K562 (cell line): Measurements from ENCODE around the gene RBM25. TPM values are rescaled to one million over a fixed set of nuclear protein-coding genes. Genes with fewer than 3 reads are reported as not detected.

Experiments used
- ATAC-seq: fragments of 200-7000 bp; cut with Tn5 transposase; 3 replicates; pipeline ENCODE4 v1.9.1; 2020; ENCODE audit warnings: moderate library complexity
- BruUV-seq: library from RNA; stranded (reverse); fragments of 400-500 nt; replicated peaks from 2 replicates; lab custom pipeline; 2021; lab: Mats Ljungman, UMichigan
- CTCF ChIA-PET: fragments of 300-600 bp; formaldehyde crosslinking; extraction: SDS; loops from one replicate; lab custom pipeline; 2021; ENCODE audit warnings: low intra/inter-chr PET ratio; lab: Yijun Ruan, JAX
- POLR2A ChIA-PET: fragments of 300-600, 350-650 bp; sonication (Branson Sonifier 250); formaldehyde crosslinking; extraction: SDS; loops from one replicate; lab custom pipeline; 2021; ENCODE audit warnings: antibody characterized with exemption, inconsistent platforms; lab: Yijun Ruan, JAX
- DNase-seq, 4 experiments: peaks; one replicate each; pipeline versions ENCODE4 v3.0.0 to v3.0.0-alpha.2; 2011 to 2018; ENCODE audit warnings: low spot score in 3 of 4, mixed read lengths in 3 of 4; ENCODE audit errors: extremely low read depth in 1 of 4
- FAIRE-seq: peaks from 2 replicates; lab custom pipeline; 2011; peaks lifted over from hg19 to GRCh38; lab: Jason Lieb, UNC
- H2AFZ ChIP-seq: 2 replicates; pipeline ENCODE4 v1.6.0; 2011; ENCODE audit warnings: low read depth, low read length, control low read depth, inconsistent platforms
- H3K27ac ChIP-seq: fragments of 200-600 bp; 3 replicates; pipeline ENCODE4 v1.8.0; 2011; ENCODE audit warnings: low read depth, mild to moderate bottlenecking, control low read depth, inconsistent platforms, low read length, moderate library complexity, mixed read lengths; ENCODE audit errors: extremely low read depth
- H3K27me3 ChIP-seq, 2 experiments: fragments of 300-600 bp in 1 of 2; 2 replicates in 1 of 2; 3 replicates in 1 of 2; pipeline versions ENCODE4 v1.6.0 to v1.8.0; 2011; ENCODE audit warnings: inconsistent platforms in 2 of 2, low read length in 2 of 2, mild to moderate bottlenecking in 1 of 2, mixed read lengths in 1 of 2, moderate library complexity in 1 of 2; ENCODE audit not compliant: control insufficient read depth in 2 of 2, insufficient read depth in 2 of 2
- H3K36me3 ChIP-seq: fragments of 300-600 bp; 3 replicates; pipeline ENCODE4 v1.8.0; 2011; ENCODE audit warnings: mild to moderate bottlenecking, low read length, inconsistent platforms; ENCODE audit not compliant: control insufficient read depth, insufficient read depth
- H3K4me1 ChIP-seq, 2 experiments: fragments of 200-600 bp in 1 of 2; replicated peaks in 1 of 2; 2 replicates in 1 of 2; 3 replicates in 1 of 2; pipeline versions ENCODE4 v1.5.1 to v1.8.0; 2011; ENCODE audit warnings: inconsistent platforms in 2 of 2, low read length in 2 of 2, mild to moderate bottlenecking in 1 of 2, mixed read lengths in 1 of 2, moderate library complexity in 1 of 2; ENCODE audit not compliant: control insufficient read depth in 2 of 2, insufficient read depth in 2 of 2
- H3K4me2 ChIP-seq: 2 replicates; pipeline ENCODE4 v1.6.1; 2011; ENCODE audit warnings: low read length, control low read depth, inconsistent platforms, mixed read lengths; ENCODE audit not compliant: insufficient read depth
- H3K4me3 ChIP-seq: fragments of 200-600 bp; sonication (generic), shearing (Covaris generic); 2 replicates; pipeline ENCODE4 v1.5.1; 2016; ENCODE audit warnings: control low read depth, inconsistent platforms
- H3K79me2 ChIP-seq: fragments of 200-600 bp; 3 replicates; pipeline ENCODE4 v1.8.0; 2011; ENCODE audit warnings: low read length, inconsistent platforms; ENCODE audit not compliant: control insufficient read depth, insufficient read depth
- H3K9ac ChIP-seq, 2 experiments: 2 replicates each; pipeline versions ENCODE4 v1.6.0 to v1.6.1; 2011; ENCODE audit warnings: low read depth in 2 of 2, low read length in 2 of 2, control low read depth in 1 of 2, inconsistent platforms in 1 of 2, mild to moderate bottlenecking in 1 of 2, mixed read lengths in 1 of 2; ENCODE audit not compliant: insufficient read depth in 1 of 2
- H3K9me1 ChIP-seq: one replicate; pipeline ENCODE4 v1.6.0; 2011; ENCODE audit warnings: inconsistent platforms, mild to moderate bottlenecking, low read length, moderate library complexity; ENCODE audit not compliant: control insufficient read depth, insufficient read depth
- H3K9me3 ChIP-seq: replicated peaks from 2 replicates; pipeline ENCODE4 v1.5.1; 2011; ENCODE audit warnings: low read depth, low read length, inconsistent platforms; ENCODE audit not compliant: control insufficient read depth, insufficient read depth
- H4K20me1 ChIP-seq: replicated peaks from 2 replicates; pipeline ENCODE4 v1.6.1; 2011; ENCODE audit warnings: low read length, inconsistent platforms, mixed read lengths; ENCODE audit not compliant: control insufficient read depth, insufficient read depth
- ADNP ChIP-seq: fragments of 200-800 bp; sonication (Bioruptor generic); IDR thresholded peaks from 2 replicates; pipeline ENCODE4 v1.6.1; 2016; ENCODE audit warnings: missing genetic modification characterization, missing compliant biosample characterization
- CBX5 ChIP-seq: IDR thresholded peaks from 2 replicates; pipeline ENCODE4 v1.6.1; 2014; ENCODE audit warnings: low read depth, borderline replicate concordance
- CREM ChIP-seq: IDR thresholded peaks from 2 replicates; pipeline ENCODE4 v1.6.1; 2014; ENCODE audit warnings: antibody characterized with exemption, low read depth
- ETV1 ChIP-seq: fragments of 450-650 bp; conservative IDR thresholded peaks from 2 replicates; pipeline ENCODE4 v1.6.1; 2016; ENCODE audit warnings: missing genetic modification characterization, control low read depth, low read depth, missing compliant biosample characterization
- HDAC1 ChIP-seq, 2 experiments: fragments of 450-650 bp; IDR thresholded peaks; 2 replicates each; pipeline ENCODE4 v1.6.1; 2016 to 2017; ENCODE audit warnings: inconsistent platforms in 1 of 2, mild to moderate bottlenecking in 1 of 2, moderate library complexity in 1 of 2
- NBN ChIP-seq: fragments of 450-650 bp; IDR thresholded peaks from 2 replicates; pipeline ENCODE4 v1.6.1; 2016; ENCODE audit warnings: low read depth, mild to moderate bottlenecking
- NR4A1 ChIP-seq, 2 experiments: fragments of 250-450 bp in 1 of 2; fragments of 450-650 bp in 1 of 2; sonication (Bioruptor Pico) in 1 of 2; IDR thresholded peaks; 2 replicates each; pipeline versions ENCODE4 v1.4.0 to v1.6.1; 2016 to 2020; ENCODE audit warnings: mild to moderate bottlenecking in 2 of 2, missing compliant biosample characterization in 1 of 2, missing genetic modification characterization in 1 of 2, moderate library complexity in 1 of 2
- PHB ChIP-seq: fragments of 250-450 bp; sonication (Bioruptor Pico); IDR thresholded peaks from 2 replicates; pipeline ENCODE4 v1.5.0; 2021
- RBBP5 ChIP-seq: fragments of 200-600 bp; sonication (generic); IDR thresholded peaks from 2 replicates; pipeline ENCODE4 v1.6.1; 2012; ENCODE audit warnings: borderline replicate concordance, mild to moderate bottlenecking, low read length, control low read depth, inconsistent platforms; ENCODE audit not compliant: insufficient read depth, poor library complexity, severe bottlenecking
- RFX1 ChIP-seq: fragments of 450-650 bp; IDR thresholded peaks from 2 replicates; pipeline ENCODE4 v1.6.1; 2016; ENCODE audit warnings: mild to moderate bottlenecking, moderate library complexity
- RHOXF2B ChIP-seq: fragments of 250-450 bp; sonication (Bioruptor Pico); conservative IDR thresholded peaks from 2 replicates; pipeline ENCODE4 v1.5.1; 2021
- SAFB ChIP-seq: fragments of 200-400 bp; formaldehyde crosslinking; IDR thresholded peaks from 2 replicates; pipeline ENCODE4 v1.6.1; 2017; ENCODE audit warnings: low read depth, low read length, borderline replicate concordance
- SMC3 ChIP-seq: conservative IDR thresholded peaks from 2 replicates; pipeline ENCODE4 v1.6.1; 2011; ENCODE audit warnings: low read depth, low read length, improper control_type of control experiment; ENCODE audit not compliant: insufficient read depth
- SOX6 ChIP-seq: fragments of 450-650 bp; IDR thresholded peaks from 2 replicates; pipeline ENCODE4 v1.6.1; 2014; ENCODE audit warnings: mild to moderate bottlenecking
- ZNF431 ChIP-seq: sonication (generic); formaldehyde crosslinking; IDR thresholded peaks from 2 replicates; pipeline ENCODE4 v1.8.0; 2022; ENCODE audit warnings: mild to moderate bottlenecking, missing genetic modification reagents
- ZSCAN32 ChIP-seq: fragments of 450-650 bp; formaldehyde crosslinking; IDR thresholded peaks from 2 replicates; pipeline ENCODE4 v1.4.0; 2020; ENCODE audit warnings: mild to moderate bottlenecking, moderate library complexity
- WGBS: fragments of 100-300 bp; shearing (Covaris generic); methylation state at CpG from one replicate; pipeline ENCODE4 v1.1.6; 2016; ENCODE audit warnings: low coverage, mixed read lengths; ENCODE audit not compliant: insufficient coverage; ENCODE audit errors: missing lambda C conversion rate; 5-methylcytosine and 5-hydroxymethylcytosine counted together
- in situ Hi-C: fragments of 300-500 bp; cut with MboI; formaldehyde crosslinking; loops from 4 replicates; pipeline ENCODE4 v1.15.0; 2018; ENCODE audit warnings: inconsistent platforms, mixed read lengths
- intact Hi-C: fragments of 100-400 bp; cut with micrococcal nuclease; formaldehyde crosslinking; loops from 2 replicates; pipeline ENCODE4 v1.14.2; 2022
- polyA plus RNA-seq, 8 experiments: library from polyadenylated mRNA; depleted of rRNA in 4 of 8; stranded (reverse) in 5 of 8; unstranded in 3 of 8; fragments of >200 nt; fragmentation: Nextera tagmentation in 2 of 8; fragmentation: Illumina TruSeq in 1 of 8; extraction: Ambion mirVana in 2 of 8; extraction: Trizol in 1 of 8; gene quantifications; 2 replicates each; pipeline versions ENCODE4 v1.2.1 to v1.2.3, GENCODE V29; 2011 to 2014; ENCODE audit warnings: inconsistent platforms in 1 of 8, missing spikeins in 1 of 8
- total RNA-seq, 7 experiments: library from RNA; depleted of rRNA in 6 of 7; stranded (reverse); fragments of >200 nt in 6 of 7; fragmentation: Illumina TruSeq in 2 of 7; extraction: Trizol in 2 of 7; gene quantifications; 2 replicates each; pipeline versions ENCODE4 v1.2.1 to v1.2.3, GENCODE V29; 2011 to 2021; ENCODE audit warnings: low replicate concordance in 1 of 7
- TF ChIP-seq, protein P1 (sequence below): IDR thresholded peaks from 3 replicates; pipeline ENCODE4 v1.6.1; 2011; ENCODE audit warnings: borderline replicate concordance, mild to moderate bottlenecking; ENCODE audit not compliant: insufficient read length, insufficient read depth
- TF ChIP-seq, protein P2 (sequence below), 3 experiments: IDR thresholded peaks in 2 of 3; conservative IDR thresholded peaks in 1 of 3; 2 replicates each; pipeline ENCODE4 v1.5.1; 2011 to 2012; ENCODE audit warnings: low read length in 3 of 3, mild to moderate bottlenecking in 3 of 3, control low read depth in 2 of 3, improper control_type of control experiment in 1 of 3, inconsistent platforms in 1 of 3, low read depth in 1 of 3, mixed read lengths in 1 of 3, moderate library complexity in 1 of 3; ENCODE audit not compliant: insufficient read depth in 2 of 3

Gene RBM25
- total and polyA plus RNA-seq, 9 of the 15 experiments (the other 6 are each of a cell fraction or from before 2014, with no cell fraction given) = 28.6 to 80.1 (median 48.1) TPM

DNA sequence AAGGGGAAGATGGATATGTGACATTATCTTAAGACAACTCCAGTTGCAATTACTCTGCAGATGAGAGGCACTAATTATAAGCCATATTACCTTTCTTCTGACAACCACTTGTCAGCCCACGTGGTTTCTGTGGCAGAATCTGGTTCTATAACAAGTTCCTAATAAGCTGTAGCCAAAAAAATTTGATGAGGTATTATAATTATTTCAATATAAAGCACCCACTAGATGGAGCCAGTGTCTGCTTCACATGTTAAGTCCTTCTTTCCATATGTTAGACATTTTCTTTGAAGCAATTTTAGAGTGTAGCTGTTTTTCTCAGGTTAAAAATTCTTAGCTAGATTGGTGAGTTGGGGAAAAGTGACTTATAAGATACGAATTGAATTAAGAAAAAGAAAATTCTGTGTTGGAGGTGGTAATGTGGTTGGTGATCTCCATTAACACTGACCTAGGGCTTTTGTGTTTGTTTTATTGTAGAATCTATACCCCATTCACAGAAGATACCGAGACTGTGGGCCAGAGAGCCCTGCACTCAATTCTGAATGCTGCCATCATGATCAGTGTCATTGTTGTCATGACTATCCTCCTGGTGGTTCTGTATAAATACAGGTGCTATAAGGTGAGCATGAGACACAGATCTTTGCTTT lies 114.9 kb downstream of the RBM25 start:
- no TSS peak for BruUV-seq
- WGBS = 26% methylated on average over 3 of the region's 3 CpGs
- POLR2A ChIA-PET = no interaction called here
- TF ChIP-seq CBX5 (no peak), RHOXF2B (CRISPR knock-in tag) (no peak), SOX6 (no peak), NBN (no peak), NR4A1 (CRISPR knock-in tag; IDR thresholded peaks at IDR 0.05) (no peak), NR4A1 (tag; IDR thresholded peaks at IDR 0.05) (no peak), CREM (no peak), RFX1 (no peak), ETV1 (tag) (no peak), ZNF431 (no peak), SAFB (no peak), ADNP (tag) (no peak), ZSCAN32 (CRISPR knock-in tag) (no peak), PHB (no peak), HDAC1 (IDR thresholded peaks at IDR 0.05) (no peak), RBBP5 (no peak), SMC3 (0 out of 2 replicates have a peak, but pooled peaks have one; percentile 32)
- TF ChIP-seq, protein P1, sequence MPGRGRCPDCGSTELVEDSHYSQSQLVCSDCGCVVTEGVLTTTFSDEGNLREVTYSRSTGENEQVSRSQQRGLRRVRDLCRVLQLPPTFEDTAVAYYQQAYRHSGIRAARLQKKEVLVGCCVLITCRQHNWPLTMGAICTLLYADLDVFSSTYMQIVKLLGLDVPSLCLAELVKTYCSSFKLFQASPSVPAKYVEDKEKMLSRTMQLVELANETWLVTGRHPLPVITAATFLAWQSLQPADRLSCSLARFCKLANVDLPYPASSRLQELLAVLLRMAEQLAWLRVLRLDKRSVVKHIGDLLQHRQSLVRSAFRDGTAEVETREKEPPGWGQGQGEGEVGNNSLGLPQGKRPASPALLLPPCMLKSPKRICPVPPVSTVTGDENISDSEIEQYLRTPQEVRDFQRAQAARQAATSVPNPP = no peak
- TF ChIP-seq, protein P2, sequence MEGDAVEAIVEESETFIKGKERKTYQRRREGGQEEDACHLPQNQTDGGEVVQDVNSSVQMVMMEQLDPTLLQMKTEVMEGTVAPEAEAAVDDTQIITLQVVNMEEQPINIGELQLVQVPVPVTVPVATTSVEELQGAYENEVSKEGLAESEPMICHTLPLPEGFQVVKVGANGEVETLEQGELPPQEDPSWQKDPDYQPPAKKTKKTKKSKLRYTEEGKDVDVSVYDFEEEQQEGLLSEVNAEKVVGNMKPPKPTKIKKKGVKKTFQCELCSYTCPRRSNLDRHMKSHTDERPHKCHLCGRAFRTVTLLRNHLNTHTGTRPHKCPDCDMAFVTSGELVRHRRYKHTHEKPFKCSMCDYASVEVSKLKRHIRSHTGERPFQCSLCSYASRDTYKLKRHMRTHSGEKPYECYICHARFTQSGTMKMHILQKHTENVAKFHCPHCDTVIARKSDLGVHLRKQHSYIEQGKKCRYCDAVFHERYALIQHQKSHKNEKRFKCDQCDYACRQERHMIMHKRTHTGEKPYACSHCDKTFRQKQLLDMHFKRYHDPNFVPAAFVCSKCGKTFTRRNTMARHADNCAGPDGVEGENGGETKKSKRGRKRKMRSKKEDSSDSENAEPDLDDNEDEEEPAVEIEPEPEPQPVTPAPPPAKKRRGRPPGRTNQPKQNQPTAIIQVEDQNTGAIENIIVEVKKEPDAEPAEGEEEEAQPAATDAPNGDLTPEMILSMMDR (IDR thresholded peaks at IDR 0.05 in 2 of 3, conservative IDR thresholded peaks at IDR 0.05 in 1 of 3; ENCODE audit: insufficient read depth in 2 of 3, low read depth in 1 of 3, low read length in 3 of 3) = peak in 2 of 3 experiments; percentile 15 to 59; a peak in 3 of 6 replicates

More for the DNA sequence above, 114.9 kb downstream of the RBM25 start:
- H3K4me2 ChIP-seq = no peak overlapping the region
- ATAC-seq = 0 out of 3 replicates have a peak, but pooled peaks have one; percentile 32
- H4K20me1 ChIP-seq = no peaks in the 10 kb centered on the region
- no peaks in the 10 kb centered on the region for H3K27me3 ChIP-seq
- in situ Hi-C loops (no loop called here), intact Hi-C loops (loop anchor here (5.0 kb wide), 1 partner anchor 299 kb away; no protein-coding TSS in a partner anchor)
- DNase-seq = peak in 3 of 4 experiments; percentile 6 to 32 (median 8)
- H3K36me3 ChIP-seq = peaks cover 45% of the 10 kb centered on the region; the same call in 2 of the 3 replicates
- FAIRE-seq = no peak
- no peak overlapping the region for H3K4me3 ChIP-seq
- H3K79me2 ChIP-seq = no peaks in the 10 kb centered on the region
- no peak overlapping the region for H2AFZ ChIP-seq
- CTCF ChIA-PET = interaction anchor here (0.6 to 1.3 kb wide), 2 partner anchors 265 to 299 kb away, joined by 3 to 6 read pairs; no protein-coding TSS in a partner anchor
- H3K4me1 ChIP-seq = peaks cover 0 to 4% of the 10 kb centered on the region in 2 experiments; a peak in 2 of 5 replicates
- no peaks in the 10 kb centered on the region for H3K9me1 ChIP-seq
- H3K9me3 ChIP-seq = no peaks in the 10 kb centered on the region
- no peak overlapping the region for H3K27ac ChIP-seq
- H3K9ac ChIP-seq = no peak overlapping the region
